Measurements from ENCODE around the gene DDX20. TPM values are rescaled to one million over a fixed set of nuclear protein-coding genes. Genes with fewer than 3 reads are reported as not detected.

Gene DDX20
- total RNA-seq, 1 donor from 2014 or later: 18.6 TPM

DNA sequence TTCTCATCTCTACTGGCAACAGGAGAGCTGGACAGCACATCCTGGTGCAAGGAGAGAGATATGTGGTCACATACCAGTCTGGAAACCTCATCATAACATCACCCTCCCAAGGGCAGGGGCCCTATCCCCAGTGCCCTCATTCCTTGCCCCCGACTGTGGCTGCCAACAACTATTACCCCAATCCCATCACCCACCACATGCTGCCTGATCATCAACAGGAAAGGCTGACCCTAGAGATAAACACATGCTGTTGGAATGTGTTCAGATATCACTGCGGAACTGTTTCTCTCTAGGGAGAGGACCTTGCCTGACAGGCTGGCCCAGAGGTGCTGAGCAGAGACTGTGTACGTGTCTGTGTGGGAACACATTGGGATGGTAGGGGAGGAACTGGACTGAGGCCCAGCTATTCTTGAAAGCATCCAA lies 12.0 kb upstream of the DDX20 start:
- peaks cover 2% of the 10 kb centered on the region for H3K4me1 Mint-ChIP-seq (ENCODE audit: low read depth)
- peaks cover 3% of the 10 kb centered on the region for H3K9me3 Mint-ChIP-seq (ENCODE audit: low read depth)
- H3K27me3 Mint-ChIP-seq: peaks cover 44% of the 10 kb centered on the region
- TF ChIP-seq, protein P1, sequence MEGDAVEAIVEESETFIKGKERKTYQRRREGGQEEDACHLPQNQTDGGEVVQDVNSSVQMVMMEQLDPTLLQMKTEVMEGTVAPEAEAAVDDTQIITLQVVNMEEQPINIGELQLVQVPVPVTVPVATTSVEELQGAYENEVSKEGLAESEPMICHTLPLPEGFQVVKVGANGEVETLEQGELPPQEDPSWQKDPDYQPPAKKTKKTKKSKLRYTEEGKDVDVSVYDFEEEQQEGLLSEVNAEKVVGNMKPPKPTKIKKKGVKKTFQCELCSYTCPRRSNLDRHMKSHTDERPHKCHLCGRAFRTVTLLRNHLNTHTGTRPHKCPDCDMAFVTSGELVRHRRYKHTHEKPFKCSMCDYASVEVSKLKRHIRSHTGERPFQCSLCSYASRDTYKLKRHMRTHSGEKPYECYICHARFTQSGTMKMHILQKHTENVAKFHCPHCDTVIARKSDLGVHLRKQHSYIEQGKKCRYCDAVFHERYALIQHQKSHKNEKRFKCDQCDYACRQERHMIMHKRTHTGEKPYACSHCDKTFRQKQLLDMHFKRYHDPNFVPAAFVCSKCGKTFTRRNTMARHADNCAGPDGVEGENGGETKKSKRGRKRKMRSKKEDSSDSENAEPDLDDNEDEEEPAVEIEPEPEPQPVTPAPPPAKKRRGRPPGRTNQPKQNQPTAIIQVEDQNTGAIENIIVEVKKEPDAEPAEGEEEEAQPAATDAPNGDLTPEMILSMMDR (IDR thresholded peaks at IDR 0.05; ENCODE audit: unreplicated experiment): no peak
- H3K36me3 Mint-ChIP-seq (ENCODE audit: insufficient read depth): no peaks in the 10 kb centered on the region
- no peak for DNase-seq (ENCODE audit: low spot score, unreplicated experiment)
- H3K27ac Mint-ChIP-seq: peak overlapping the region; percentile 45
- H3K4me3 Mint-ChIP-seq (ENCODE audit: low read depth): no peak overlapping the region

DNA sequence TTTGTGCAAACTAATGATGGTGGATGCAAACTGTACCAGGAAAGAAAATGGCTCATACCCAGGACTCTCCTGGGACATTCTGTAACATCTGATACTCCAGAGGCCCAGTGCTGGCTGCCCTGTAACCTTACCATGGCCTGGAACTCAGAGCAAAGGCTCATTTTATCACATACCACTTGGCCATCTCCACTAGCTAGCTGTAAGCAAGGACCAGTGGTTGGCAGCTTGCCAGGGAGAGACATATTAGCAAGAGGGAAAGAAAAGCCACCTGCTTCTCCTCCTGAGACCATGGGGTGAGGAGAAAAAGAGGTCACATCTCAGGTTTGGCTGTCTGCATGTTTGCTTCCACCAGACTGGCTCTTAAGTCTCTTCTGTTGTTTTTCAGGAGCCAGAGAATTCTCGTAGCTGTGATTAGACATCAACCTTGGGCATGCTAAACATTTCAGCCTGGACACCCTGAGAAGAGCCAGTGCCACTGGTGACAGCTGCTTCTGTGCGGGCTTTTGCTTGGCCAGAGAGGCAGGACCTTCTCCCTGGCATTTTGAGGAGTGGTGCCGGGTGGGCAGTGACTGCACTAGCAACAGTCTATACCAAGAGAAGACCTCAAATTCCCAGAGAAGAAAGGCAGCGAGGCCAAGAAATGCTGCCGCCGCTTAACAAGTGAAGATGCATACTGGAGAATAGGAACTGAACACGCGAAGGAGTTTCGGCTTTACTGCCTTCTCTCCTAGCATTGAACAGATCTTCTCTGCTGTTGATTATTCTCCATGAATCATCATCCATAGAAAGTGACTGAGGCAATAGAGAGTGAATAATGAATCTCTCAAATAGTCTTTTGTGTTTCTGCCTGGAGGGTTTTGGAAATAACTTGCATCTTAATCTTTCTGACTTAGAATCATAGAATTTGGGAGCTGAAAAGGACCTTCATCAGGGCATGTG lies 9.8 kb upstream of the DDX20 start:
- Mint-ChIP-seq H3K4me1 (ENCODE audit: low read depth) (no peaks in the 10 kb centered on the region), H3K4me3 (ENCODE audit: low read depth) (no peak overlapping the region), H3K27ac (no peak overlapping the region), H3K36me3 (ENCODE audit: insufficient read depth) (no peaks in the 10 kb centered on the region), H3K9me3 (ENCODE audit: low read depth) (peaks cover 3% of the 10 kb centered on the region), H3K27me3 (peaks cover 36% of the 10 kb centered on the region)
- no peak for DNase-seq (ENCODE audit: low spot score, unreplicated experiment)
- TF ChIP-seq, protein P1 (IDR thresholded peaks at IDR 0.05; ENCODE audit: unreplicated experiment): no peak

DNA sequence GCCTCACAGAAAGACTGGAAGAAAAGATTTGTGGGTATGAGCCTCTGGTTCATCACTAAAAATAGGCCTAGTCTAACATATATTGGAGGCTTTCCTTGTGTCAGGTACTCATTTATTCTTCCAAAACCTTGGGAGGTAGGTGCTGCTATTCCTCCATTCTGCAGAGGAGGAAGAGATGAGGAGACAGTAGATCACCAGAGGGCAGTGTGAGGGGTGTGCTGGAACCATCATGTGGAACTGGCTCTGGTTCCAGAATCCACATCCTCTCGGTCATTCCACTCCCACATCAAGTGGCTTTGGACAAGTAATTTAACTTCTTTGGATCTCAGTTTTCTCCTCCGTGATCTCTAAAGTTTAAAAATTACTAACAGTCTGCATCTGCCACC lies 9.1 kb upstream of the DDX20 start:
- DNase-seq (ENCODE audit: low spot score, unreplicated experiment): no peak
- H3K27ac Mint-ChIP-seq: no peak overlapping the region
- peaks cover 3% of the 10 kb centered on the region for H3K9me3 Mint-ChIP-seq (ENCODE audit: low read depth)
- no peaks in the 10 kb centered on the region for H3K4me1 Mint-ChIP-seq (ENCODE audit: low read depth)
- H3K36me3 Mint-ChIP-seq (ENCODE audit: insufficient read depth): no peaks in the 10 kb centered on the region
- H3K4me3 Mint-ChIP-seq (ENCODE audit: low read depth): no peak overlapping the region
- TF ChIP-seq, protein P1 (IDR thresholded peaks at IDR 0.05; ENCODE audit: unreplicated experiment): no peak
- H3K27me3 Mint-ChIP-seq: peaks cover 32% of the 10 kb centered on the region

DNA sequence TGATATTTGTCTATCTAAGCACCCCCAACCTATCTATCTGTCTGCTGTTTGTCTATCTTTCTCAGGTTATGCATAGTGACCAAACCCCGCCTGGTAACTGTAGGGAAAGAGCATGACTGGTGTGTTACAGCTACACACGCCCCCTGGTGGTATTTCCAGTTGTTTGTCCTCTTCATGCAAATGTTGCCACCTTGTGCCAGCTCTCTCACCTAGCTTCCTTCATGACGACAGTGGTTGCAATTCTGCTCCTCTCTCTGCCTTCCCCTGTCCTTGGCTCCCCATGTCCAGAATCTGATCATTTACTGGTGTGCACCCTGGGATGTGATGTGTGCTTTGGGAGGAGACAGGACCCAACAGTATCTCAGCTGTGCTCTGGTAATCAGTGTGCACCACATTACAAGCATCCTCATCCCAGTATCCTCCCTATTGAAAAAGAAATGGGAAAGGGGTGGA lies 8.4 kb upstream of the DDX20 start:
- Mint-ChIP-seq H3K4me1 (ENCODE audit: low read depth) (no peaks in the 10 kb centered on the region), H3K27ac (no peak overlapping the region), H3K36me3 (ENCODE audit: insufficient read depth) (no peaks in the 10 kb centered on the region), H3K27me3 (peaks cover 31% of the 10 kb centered on the region), H3K9me3 (ENCODE audit: low read depth) (peaks cover 3% of the 10 kb centered on the region), H3K4me3 (ENCODE audit: low read depth) (no peak overlapping the region)
- DNase-seq (ENCODE audit: low spot score, unreplicated experiment): no peak
- TF ChIP-seq, protein P1 (IDR thresholded peaks at IDR 0.05; ENCODE audit: unreplicated experiment): peak; percentile 64

DNA sequence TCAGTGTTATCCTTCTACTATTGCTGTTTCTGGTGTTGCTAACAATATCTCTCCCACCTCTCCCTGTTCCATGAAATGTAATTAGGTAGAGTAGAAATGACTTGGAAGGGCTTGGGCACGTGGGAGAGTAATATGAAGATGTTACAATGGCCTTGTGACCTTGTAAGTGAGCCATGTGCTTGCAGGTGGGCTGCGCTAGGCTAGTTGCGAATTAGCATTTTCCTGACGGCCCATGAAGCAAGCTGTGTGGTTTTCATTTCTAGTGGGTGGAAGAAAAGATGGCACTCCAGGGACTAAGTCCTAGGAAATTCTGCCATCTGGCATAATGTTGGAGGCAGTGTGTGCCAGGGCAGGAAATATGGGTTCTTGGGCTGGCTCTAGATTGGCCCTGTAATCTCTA lies 7.8 kb upstream of the DDX20 start:
- Mint-ChIP-seq H3K36me3 (ENCODE audit: insufficient read depth) (no peaks in the 10 kb centered on the region), H3K4me1 (ENCODE audit: low read depth) (no peaks in the 10 kb centered on the region), H3K9me3 (ENCODE audit: low read depth) (peaks cover 3% of the 10 kb centered on the region), H3K27ac (no peak overlapping the region), H3K27me3 (peaks cover 26% of the 10 kb centered on the region), H3K4me3 (ENCODE audit: low read depth) (no peak overlapping the region)
- DNase-seq (ENCODE audit: low spot score, unreplicated experiment): no peak
- TF ChIP-seq, protein P1 (IDR thresholded peaks at IDR 0.05; ENCODE audit: unreplicated experiment): no peak

Measured in progenitor cell of endocrine pancreas (in vitro differentiated cells).